Activated CD8-positive, alpha-beta T cell treated with anti-CD3 and anti-CD28 coated beads for 36 hours (primary cell): Measurements from ENCODE around the gene MRPL12. TPM values are rescaled to one million over a fixed set of nuclear protein-coding genes. Genes with fewer than 3 reads are reported as not detected.

Experiments
- ATAC-seq: fragments of 200-7000 bp; cut with Tn5 transposase; one replicate; pipeline ENCODE4 v1.10.0; 2021; ENCODE audit warnings: mild to moderate bottlenecking, moderate library complexity
- CTCF ChIA-PET: fragments of 350-600 bp; sonication (Branson Sonifier 250); formaldehyde crosslinking; loops from one replicate; lab custom pipeline; 2021; ENCODE audit warnings: antibody characterized with exemption; lab: Charles Lee
- POLR2A ChIA-PET: fragments of 350-600 bp; sonication (Branson Sonifier 250); formaldehyde crosslinking; loops from one replicate; lab custom pipeline; 2021; ENCODE audit warnings: antibody characterized with exemption; lab: Charles Lee
- DNase-seq: peaks from one replicate; pipeline ENCODE4 v3.0.0-alpha.2; 2020
- H3K27ac Mint-ChIP-seq: one replicate; pipeline ENCODE4 v1.8.0; 2021; ENCODE audit warnings: mild to moderate bottlenecking, mixed read lengths
- H3K27me3 Mint-ChIP-seq: one replicate; pipeline ENCODE4 v1.8.0; 2021; ENCODE audit warnings: mixed read lengths
- H3K36me3 Mint-ChIP-seq: one replicate; pipeline ENCODE4 v1.8.0; 2021; ENCODE audit warnings: low read depth, mixed read lengths
- H3K4me1 Mint-ChIP-seq: one replicate; pipeline ENCODE4 v1.8.0; 2021; ENCODE audit warnings: low read depth, mixed read lengths
- H3K4me3 Mint-ChIP-seq: one replicate; pipeline ENCODE4 v1.8.0; 2021; ENCODE audit warnings: mild to moderate bottlenecking, moderate library complexity, mixed read lengths
- H3K9me3 Mint-ChIP-seq: one replicate; pipeline ENCODE4 v1.8.0; 2021; ENCODE audit warnings: mixed read lengths
- intact Hi-C: fragments of 100-400 bp; cut with micrococcal nuclease; formaldehyde crosslinking; loops from one replicate; pipeline ENCODE4 v1.10.0; 2022
- total RNA-seq, 2 experiments: library from RNA; stranded (reverse); gene quantifications; one replicate each; pipeline ENCODE4 v1.2.3, GENCODE V29; 2021
- TF ChIP-seq, protein P1 (sequence below): fragments of 200-600 bp; IDR thresholded peaks from one replicate; pipeline ENCODE4 v1.8.0; 2022; ENCODE audit warnings: antibody characterized with exemption, mild to moderate bottlenecking

MRPL12 gene
- total RNA-seq, 2 experiments from 2014 or later = 149 to 152 TPM

DNA sequence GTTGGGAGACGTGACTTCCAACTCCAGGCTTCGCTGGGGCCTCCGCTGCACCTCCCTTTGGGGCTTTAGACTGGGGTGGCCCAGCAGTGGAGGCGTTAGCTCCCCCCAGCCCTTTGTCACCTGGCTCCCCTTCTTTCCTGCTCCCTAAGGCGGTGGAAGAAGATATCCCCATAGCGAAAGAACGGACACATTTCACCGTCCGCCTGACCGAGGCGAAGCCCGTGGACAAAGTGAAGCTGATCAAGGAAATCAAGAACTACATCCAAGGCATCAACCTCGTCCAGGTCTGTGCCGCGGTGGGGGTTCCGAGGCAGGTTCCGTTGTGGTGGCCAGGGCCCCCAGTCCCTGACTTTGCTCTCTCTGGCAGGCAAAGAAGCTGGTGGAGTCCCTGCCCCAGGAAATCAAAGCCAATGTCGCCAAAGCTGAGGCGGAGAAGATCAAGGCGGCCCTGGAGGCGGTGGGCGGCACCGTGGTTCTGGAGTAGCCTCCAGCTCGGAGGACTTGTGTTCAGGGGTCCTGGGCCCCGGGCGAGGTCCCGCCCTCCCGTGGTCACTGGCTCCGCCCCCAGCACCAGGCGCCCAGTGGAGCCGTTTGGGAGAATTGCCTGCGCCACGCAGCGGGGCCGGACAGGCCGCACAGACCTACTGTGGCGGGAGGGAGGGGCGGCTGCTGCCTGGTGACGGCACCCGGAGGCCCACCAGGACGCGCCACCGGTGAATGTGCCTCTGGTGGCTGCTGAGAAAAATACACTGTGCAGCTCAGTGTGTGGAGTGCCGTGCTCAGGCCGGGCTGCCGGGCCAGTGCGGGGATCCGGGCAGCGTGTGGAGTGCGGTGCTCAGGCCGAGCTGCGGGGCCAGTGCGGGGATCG lies 3.8 kb downstream of the MRPL12 start:
- CTCF ChIA-PET = no interaction called here

DNA sequence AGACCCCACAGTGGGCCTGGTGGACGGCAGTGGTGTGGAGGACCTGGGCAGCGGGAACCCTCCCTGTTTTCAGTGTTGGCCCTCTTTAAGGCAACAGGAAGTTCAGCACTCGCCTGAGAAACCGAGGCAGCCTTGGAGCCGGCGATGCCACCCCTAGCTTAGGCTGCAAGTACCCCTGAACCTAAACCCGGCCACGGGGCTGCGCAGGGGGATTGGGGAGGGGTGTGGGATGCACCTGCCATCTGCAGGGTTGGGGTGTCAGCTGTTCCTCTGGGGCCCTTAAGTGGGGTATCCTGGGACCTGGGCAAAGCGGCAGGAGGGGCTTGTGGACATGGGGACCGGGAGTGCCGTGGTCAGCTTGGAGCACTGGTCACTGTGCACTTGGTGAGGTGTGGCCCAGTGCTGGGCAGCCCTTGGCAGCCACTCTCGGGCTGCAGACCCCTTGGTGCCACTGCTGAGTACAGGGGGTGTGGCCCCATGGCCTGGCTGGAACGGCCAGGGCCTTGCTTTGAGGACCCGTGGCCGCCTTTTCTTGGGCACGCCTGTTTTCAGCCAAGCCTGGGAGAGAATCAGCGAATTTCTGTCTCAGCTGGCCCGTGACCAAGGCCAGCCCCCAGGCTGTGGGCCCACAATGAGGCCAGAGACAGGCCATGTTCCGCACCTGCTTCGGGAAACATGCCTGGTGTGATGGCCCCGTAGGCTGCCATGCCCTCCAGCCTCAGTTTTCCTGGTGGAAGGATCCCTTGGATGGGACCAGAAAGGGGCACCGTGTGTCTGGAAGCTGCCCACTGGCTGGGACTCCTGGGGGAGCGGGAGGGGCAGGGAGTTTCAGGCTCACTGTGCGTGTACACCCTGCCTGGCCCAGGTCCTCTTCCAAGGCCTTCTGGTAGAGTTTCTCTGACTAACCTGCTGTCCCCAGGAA lies 4.8 kb downstream of the MRPL12 start:
- TF ChIP-seq, protein P1, sequence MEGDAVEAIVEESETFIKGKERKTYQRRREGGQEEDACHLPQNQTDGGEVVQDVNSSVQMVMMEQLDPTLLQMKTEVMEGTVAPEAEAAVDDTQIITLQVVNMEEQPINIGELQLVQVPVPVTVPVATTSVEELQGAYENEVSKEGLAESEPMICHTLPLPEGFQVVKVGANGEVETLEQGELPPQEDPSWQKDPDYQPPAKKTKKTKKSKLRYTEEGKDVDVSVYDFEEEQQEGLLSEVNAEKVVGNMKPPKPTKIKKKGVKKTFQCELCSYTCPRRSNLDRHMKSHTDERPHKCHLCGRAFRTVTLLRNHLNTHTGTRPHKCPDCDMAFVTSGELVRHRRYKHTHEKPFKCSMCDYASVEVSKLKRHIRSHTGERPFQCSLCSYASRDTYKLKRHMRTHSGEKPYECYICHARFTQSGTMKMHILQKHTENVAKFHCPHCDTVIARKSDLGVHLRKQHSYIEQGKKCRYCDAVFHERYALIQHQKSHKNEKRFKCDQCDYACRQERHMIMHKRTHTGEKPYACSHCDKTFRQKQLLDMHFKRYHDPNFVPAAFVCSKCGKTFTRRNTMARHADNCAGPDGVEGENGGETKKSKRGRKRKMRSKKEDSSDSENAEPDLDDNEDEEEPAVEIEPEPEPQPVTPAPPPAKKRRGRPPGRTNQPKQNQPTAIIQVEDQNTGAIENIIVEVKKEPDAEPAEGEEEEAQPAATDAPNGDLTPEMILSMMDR = no peak
- Mint-ChIP-seq H3K9me3 (no peaks in the 10 kb centered on the region), H3K27ac (no peak overlapping the region), H3K36me3 (peaks cover 32% of the 10 kb centered on the region), H3K4me1 (peaks cover 30% of the 10 kb centered on the region), H3K4me3 (no peak overlapping the region), H3K27me3 (no peaks in the 10 kb centered on the region)
- DNase-seq (no peak), ATAC-seq (no peak)
- CTCF ChIA-PET = no interaction called here
- POLR2A ChIA-PET = interaction anchor here (0.5 to 4.5 kb wide), 9 partner anchors 10 to 273 kb away, joined by 3 to 23 read pairs (median 3); partner anchors contain the start of gene ARHGDIA
- intact Hi-C loops = no loop called here

More for the DNA sequence above, 3.8 kb downstream of the MRPL12 start:
- no peak for ATAC-seq
- no peaks in the 10 kb centered on the region for H3K27me3 Mint-ChIP-seq
- DNase-seq = no peak
- no peaks in the 10 kb centered on the region for H3K9me3 Mint-ChIP-seq
- POLR2A ChIA-PET = interaction anchor here (0.6 to 1.8 kb wide), 7 partner anchors 11 to 164 kb away, joined by 3 to 7 read pairs (median 4); partner anchors contain the start of genes ARHGDIA, ARL16 and HGS
- H3K36me3 Mint-ChIP-seq = peaks cover 38% of the 10 kb centered on the region
- no peak overlapping the region for H3K27ac Mint-ChIP-seq
- no peak overlapping the region for H3K4me3 Mint-ChIP-seq
- intact Hi-C loops = no loop called here
- TF ChIP-seq, protein P1 = no peak
- H3K4me1 Mint-ChIP-seq = peaks cover 27% of the 10 kb centered on the region

- CTCF ChIA-PET = interaction anchor here (1.3 kb wide), 1 partner anchor 33 kb away, joined by 3 read pairs; no protein-coding TSS in a partner anchor
- Mint-ChIP-seq H3K36me3 (peaks cover 32% of the 10 kb centered on the region), H3K4me3 (no peak overlapping the region), H3K4me1 (peaks cover 35% of the 10 kb centered on the region), H3K9me3 (no peaks in the 10 kb centered on the region), H3K27ac (no peak overlapping the region), H3K27me3 (no peaks in the 10 kb centered on the region)
- intact Hi-C loops = no loop called here
- TF ChIP-seq, protein P1 = no peak
- POLR2A ChIA-PET = interaction anchor here (1.1 to 4.5 kb wide), 8 partner anchors 10 to 162 kb away, joined by 3 to 23 read pairs (median 4); partner anchors contain the start of genes ARHGDIA and FAAP100
- no peak for ATAC-seq
- no peak for DNase-seq
Observed at GRCh38 chr17:81708739-81709185, 5.6 kb downstream of the MRPL12 start.

GRCh38 chr17:81710514-81711308 lies 7.5 kb downstream of the MRPL12 start:
- H3K27ac Mint-ChIP-seq = peak overlapping the region; percentile 83
- TF ChIP-seq, protein P1 = no peak
- ATAC-seq (no peak), DNase-seq (peak; percentile 46)
- peak overlapping the region; percentile 74 for H3K4me3 Mint-ChIP-seq
- no peaks in the 10 kb centered on the region for H3K9me3 Mint-ChIP-seq
- peaks cover 28% of the 10 kb centered on the region for H3K4me1 Mint-ChIP-seq
- CTCF ChIA-PET = interaction anchor here (1.1 kb wide), 1 partner anchor 27 kb away, joined by 4 read pairs; the partner anchor contains the start of genes ARL16 and HGS
- POLR2A ChIA-PET = interaction anchor here (1.3 to 4.5 kb wide), 7 partner anchors 8 to 160 kb away, joined by 4 to 23 read pairs (median 8); partner anchors contain the start of genes ARHGDIA, ARL16, HGS and MRPL12
- no peaks in the 10 kb centered on the region for H3K27me3 Mint-ChIP-seq
- intact Hi-C loops = no loop called here
- H3K36me3 Mint-ChIP-seq = peaks cover 19% of the 10 kb centered on the region
